Forelimb muscle (tissue), 1 donor: ENCODE measurements around the gene HLA-C. TPM values are rescaled to one million over a fixed set of nuclear protein-coding genes. Genes with fewer than 3 reads are reported as not detected.
"Not testable (repeated sequence)": the region's sequence is repeated elsewhere in the genome, so short reads cannot be mapped to it uniquely, and the experiment has no call there.

Experiments
- DNase-seq: peaks from one replicate; pipeline ENCODE4 v3.0.0-alpha.2; 2013; ENCODE audit warnings: low read depth
- polyA plus RNA-seq: library from polyadenylated mRNA; unstranded; fragments of 120-200 nt; gene quantifications from one replicate; pipeline ENCODE4 v1.2.1, GENCODE V29; 2013; ENCODE audit not compliant: insufficient read length

The HLA-C gene
- 51.5 TPM for polyA plus RNA-seq

- DNase-seq, result peak; percentile 67
These were observed at the start of gene HLA-C for GRCh38 chr6:31271641-31272357. HLA-C (minus strand) TSS chr6:31272092; CDS start chr6:31272071, 21 bp downstream.

GRCh38 chr6:31321005-31321707 lies 49.3 kb upstream of the HLA-C start:
- DNase-seq, result no peak

GRCh38 chr6:31317036-31317435 lies 45.1 kb upstream of the HLA-C start:
- DNase-seq, result no peak

- no peak for DNase-seq
These were observed 37.7 kb upstream of the HLA-C start for GRCh38 chr6:31309641-31310040.

- DNase-seq, result no peak
These were observed 36.9 kb upstream of the HLA-C start for GRCh38 chr6:31308845-31309175.

GRCh38 chr6:31308050-31308844 lies 36.4 kb upstream of the HLA-C start:
- no peak for DNase-seq

- DNase-seq, result no peak
These were observed 35.8 kb upstream of the HLA-C start for GRCh38 chr6:31307669-31308049.

- no peak for DNase-seq
These were observed 33.9 kb upstream of the HLA-C start for GRCh38 chr6:31305703-31306219.

GRCh38 chr6:31304683-31305082 lies 32.8 kb upstream of the HLA-C start:
- DNase-seq, result no peak

GRCh38 chr6:31300797-31301196 lies 28.9 kb upstream of the HLA-C start:
- no peak for DNase-seq

GRCh38 chr6:31299947-31300346 lies 28.1 kb upstream of the HLA-C start:
- DNase-seq, result no peak

GRCh38 chr6:31299511-31299910 lies 27.6 kb upstream of the HLA-C start:
- DNase-seq, result no peak

GRCh38 chr6:31294056-31294455 lies 22.2 kb upstream of the HLA-C start:
- DNase-seq, result no peak

GRCh38 chr6:31293343-31293742 lies 21.5 kb upstream of the HLA-C start:
- no peak for DNase-seq

GRCh38 chr6:31289788-31290187 lies 17.9 kb upstream of the HLA-C start:
- no peak for DNase-seq

GRCh38 chr6:31287619-31288018 lies 15.7 kb upstream of the HLA-C start:
- no peak for DNase-seq

- no peak for DNase-seq
These were observed 14.1 kb upstream of the HLA-C start for GRCh38 chr6:31285982-31286381.

GRCh38 chr6:31285486-31285885 lies 13.6 kb upstream of the HLA-C start:
- DNase-seq, result no peak

GRCh38 chr6:31279647-31280046 lies 7.8 kb upstream of the HLA-C start:
- DNase-seq, result not testable (repeated sequence)

GRCh38 chr6:31272836-31273626 lies 1.1 kb upstream of the HLA-C start:
- DNase-seq, result no peak

- DNase-seq, result no peak
These were observed 544 bp upstream of the HLA-C start for GRCh38 chr6:31272436-31272835.
